Measurements from ENCODE around the gene RPTOR.
"Not testable (repeated sequence)": the region's sequence is repeated elsewhere in the genome, so short reads cannot be mapped to it uniquely, and the experiment has no call there.

DNA sequence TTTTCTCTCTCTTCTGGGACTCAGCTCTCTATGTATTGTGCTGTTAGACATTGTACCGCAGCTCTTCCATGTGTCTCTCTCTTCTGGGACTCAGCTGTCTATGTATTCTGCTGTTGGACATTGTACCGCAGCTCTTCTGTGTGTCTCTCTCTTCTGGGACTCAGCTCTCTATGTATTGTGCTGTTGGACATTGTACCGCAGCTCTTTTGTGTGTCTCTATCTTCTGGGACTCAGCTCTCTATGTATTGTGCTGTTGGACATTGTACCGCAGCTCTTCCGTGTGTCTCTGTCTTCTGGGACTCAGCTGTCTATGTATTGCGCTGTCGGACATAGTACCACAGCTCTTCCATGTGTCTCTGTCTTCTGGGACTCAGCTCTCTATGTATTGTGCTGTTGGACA, 84.2 kb downstream of the RPTOR start:
- TF ChIP-seq, protein P1, sequence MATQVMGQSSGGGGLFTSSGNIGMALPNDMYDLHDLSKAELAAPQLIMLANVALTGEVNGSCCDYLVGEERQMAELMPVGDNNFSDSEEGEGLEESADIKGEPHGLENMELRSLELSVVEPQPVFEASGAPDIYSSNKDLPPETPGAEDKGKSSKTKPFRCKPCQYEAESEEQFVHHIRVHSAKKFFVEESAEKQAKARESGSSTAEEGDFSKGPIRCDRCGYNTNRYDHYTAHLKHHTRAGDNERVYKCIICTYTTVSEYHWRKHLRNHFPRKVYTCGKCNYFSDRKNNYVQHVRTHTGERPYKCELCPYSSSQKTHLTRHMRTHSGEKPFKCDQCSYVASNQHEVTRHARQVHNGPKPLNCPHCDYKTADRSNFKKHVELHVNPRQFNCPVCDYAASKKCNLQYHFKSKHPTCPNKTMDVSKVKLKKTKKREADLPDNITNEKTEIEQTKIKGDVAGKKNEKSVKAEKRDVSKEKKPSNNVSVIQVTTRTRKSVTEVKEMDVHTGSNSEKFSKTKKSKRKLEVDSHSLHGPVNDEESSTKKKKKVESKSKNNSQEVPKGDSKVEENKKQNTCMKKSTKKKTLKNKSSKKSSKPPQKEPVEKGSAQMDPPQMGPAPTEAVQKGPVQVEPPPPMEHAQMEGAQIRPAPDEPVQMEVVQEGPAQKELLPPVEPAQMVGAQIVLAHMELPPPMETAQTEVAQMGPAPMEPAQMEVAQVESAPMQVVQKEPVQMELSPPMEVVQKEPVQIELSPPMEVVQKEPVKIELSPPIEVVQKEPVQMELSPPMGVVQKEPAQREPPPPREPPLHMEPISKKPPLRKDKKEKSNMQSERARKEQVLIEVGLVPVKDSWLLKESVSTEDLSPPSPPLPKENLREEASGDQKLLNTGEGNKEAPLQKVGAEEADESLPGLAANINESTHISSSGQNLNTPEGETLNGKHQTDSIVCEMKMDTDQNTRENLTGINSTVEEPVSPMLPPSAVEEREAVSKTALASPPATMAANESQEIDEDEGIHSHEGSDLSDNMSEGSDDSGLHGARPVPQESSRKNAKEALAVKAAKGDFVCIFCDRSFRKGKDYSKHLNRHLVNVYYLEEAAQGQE (IDR thresholded peaks at IDR 0.05; ENCODE audit: insufficient read depth in 1 of 2, low read depth in 2 of 2, low read length in 1 of 2), result not testable (repeated sequence)
- TF ChIP-seq, protein P2, sequence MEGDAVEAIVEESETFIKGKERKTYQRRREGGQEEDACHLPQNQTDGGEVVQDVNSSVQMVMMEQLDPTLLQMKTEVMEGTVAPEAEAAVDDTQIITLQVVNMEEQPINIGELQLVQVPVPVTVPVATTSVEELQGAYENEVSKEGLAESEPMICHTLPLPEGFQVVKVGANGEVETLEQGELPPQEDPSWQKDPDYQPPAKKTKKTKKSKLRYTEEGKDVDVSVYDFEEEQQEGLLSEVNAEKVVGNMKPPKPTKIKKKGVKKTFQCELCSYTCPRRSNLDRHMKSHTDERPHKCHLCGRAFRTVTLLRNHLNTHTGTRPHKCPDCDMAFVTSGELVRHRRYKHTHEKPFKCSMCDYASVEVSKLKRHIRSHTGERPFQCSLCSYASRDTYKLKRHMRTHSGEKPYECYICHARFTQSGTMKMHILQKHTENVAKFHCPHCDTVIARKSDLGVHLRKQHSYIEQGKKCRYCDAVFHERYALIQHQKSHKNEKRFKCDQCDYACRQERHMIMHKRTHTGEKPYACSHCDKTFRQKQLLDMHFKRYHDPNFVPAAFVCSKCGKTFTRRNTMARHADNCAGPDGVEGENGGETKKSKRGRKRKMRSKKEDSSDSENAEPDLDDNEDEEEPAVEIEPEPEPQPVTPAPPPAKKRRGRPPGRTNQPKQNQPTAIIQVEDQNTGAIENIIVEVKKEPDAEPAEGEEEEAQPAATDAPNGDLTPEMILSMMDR (IDR thresholded peaks at IDR 0.05), result not testable (repeated sequence)
